Activated T-cell treated with anti-CD3 and anti-CD28 coated beads, Interleukin-2, amount 50 U/mL, for 1 hour (primary cell): ENCODE data around the gene RAB9A.
"Not testable (repeated sequence)": the region's sequence is repeated elsewhere in the genome, so short reads cannot be mapped to it uniquely, and the experiment has no call there.

Experiments used
- DNase-seq: peaks from one replicate; pipeline ENCODE4 v3.0.0-alpha.2; 2020

The RAB9A gene

GRCh38 chrX:13670197-13670596 lies 18.7 kb upstream of the RAB9A start:
- no peak for DNase-seq

GRCh38 chrX:13673016-13673415 lies 15.9 kb upstream of the RAB9A start:
- DNase-seq, result no peak

- no peak for DNase-seq
Measured at GRCh38 chrX:13676885-13677284, 12.0 kb upstream of the RAB9A start.

GRCh38 chrX:13679700-13680099 lies 9.2 kb upstream of the RAB9A start:
- not testable (repeated sequence) for DNase-seq

GRCh38 chrX:13681595-13681994 lies 7.3 kb upstream of the RAB9A start:
- DNase-seq, result no peak

GRCh38 chrX:13684361-13684760 lies 4.6 kb upstream of the RAB9A start:
- no peak for DNase-seq

- DNase-seq, result no peak
Measured at GRCh38 chrX:13685126-13685763, 3.7 kb upstream of the RAB9A start.

GRCh38 chrX:13687203-13687602 lies 1.7 kb upstream of the RAB9A start:
- no peak for DNase-seq

GRCh38 chrX:13688384-13688957 lies 457 bp upstream of the RAB9A start:
- DNase-seq, result no peak

GRCh38 chrX:13689741-13690211 lies 848 bp downstream of the RAB9A start:
- DNase-seq, result no peak

GRCh38 chrX:13690836-13691235 lies 1.9 kb downstream of the RAB9A start:
- no peak for DNase-seq

GRCh38 chrX:13691841-13692371 lies 3.0 kb downstream of the RAB9A start:
- DNase-seq, result no peak

- DNase-seq, result no peak
Measured at GRCh38 chrX:13692771-13693231, 3.9 kb downstream of the RAB9A start.

GRCh38 chrX:13693341-13693961 lies 4.5 kb downstream of the RAB9A start:
- no peak for DNase-seq

- no peak for DNase-seq
Measured at GRCh38 chrX:13694359-13694758, 5.4 kb downstream of the RAB9A start.

GRCh38 chrX:13694983-13695382 lies 6.1 kb downstream of the RAB9A start:
- no peak for DNase-seq

GRCh38 chrX:13695601-13696115 lies 6.7 kb downstream of the RAB9A start:
- DNase-seq, result no peak

GRCh38 chrX:13697455-13697854 lies 8.5 kb downstream of the RAB9A start:
- no peak for DNase-seq

- no peak for DNase-seq
Measured at GRCh38 chrX:13697976-13698375, 9.0 kb downstream of the RAB9A start.

GRCh38 chrX:13698432-13698831 lies 9.5 kb downstream of the RAB9A start:
- DNase-seq, result no peak

GRCh38 chrX:13699183-13699826 lies 10.4 kb downstream of the RAB9A start:
- no peak for DNase-seq

GRCh38 chrX:13700380-13700779 lies 11.5 kb downstream of the RAB9A start:
- no peak for DNase-seq

GRCh38 chrX:13702111-13702789 lies 13.3 kb downstream of the RAB9A start:
- no peak for DNase-seq
